Mammary epithelial cell (primary cell): ENCODE results near the gene IGDCC3.

Source experiments
- EZH2 ChIP-seq: IDR thresholded peaks from 2 replicates; pipeline ENCODE4 v1.6.1; 2012; ENCODE audit warnings: low read length, inconsistent platforms, borderline replicate concordance
- TF ChIP-seq, protein P1 (sequence below), 2 donors: IDR thresholded peaks in 1 of 2; conservative IDR thresholded peaks in 1 of 2; 2 replicates each; pipeline ENCODE4 v1.5.1; 2011 to 2012; ENCODE audit warnings: inconsistent platforms in 2 of 2, low read length in 2 of 2, mild to moderate bottlenecking in 2 of 2, control low read depth in 1 of 2, low read depth in 1 of 2; ENCODE audit not compliant: insufficient read depth in 1 of 2; ENCODE audit errors: extremely low read depth in 1 of 2

- TF ChIP-seq, protein P1, sequence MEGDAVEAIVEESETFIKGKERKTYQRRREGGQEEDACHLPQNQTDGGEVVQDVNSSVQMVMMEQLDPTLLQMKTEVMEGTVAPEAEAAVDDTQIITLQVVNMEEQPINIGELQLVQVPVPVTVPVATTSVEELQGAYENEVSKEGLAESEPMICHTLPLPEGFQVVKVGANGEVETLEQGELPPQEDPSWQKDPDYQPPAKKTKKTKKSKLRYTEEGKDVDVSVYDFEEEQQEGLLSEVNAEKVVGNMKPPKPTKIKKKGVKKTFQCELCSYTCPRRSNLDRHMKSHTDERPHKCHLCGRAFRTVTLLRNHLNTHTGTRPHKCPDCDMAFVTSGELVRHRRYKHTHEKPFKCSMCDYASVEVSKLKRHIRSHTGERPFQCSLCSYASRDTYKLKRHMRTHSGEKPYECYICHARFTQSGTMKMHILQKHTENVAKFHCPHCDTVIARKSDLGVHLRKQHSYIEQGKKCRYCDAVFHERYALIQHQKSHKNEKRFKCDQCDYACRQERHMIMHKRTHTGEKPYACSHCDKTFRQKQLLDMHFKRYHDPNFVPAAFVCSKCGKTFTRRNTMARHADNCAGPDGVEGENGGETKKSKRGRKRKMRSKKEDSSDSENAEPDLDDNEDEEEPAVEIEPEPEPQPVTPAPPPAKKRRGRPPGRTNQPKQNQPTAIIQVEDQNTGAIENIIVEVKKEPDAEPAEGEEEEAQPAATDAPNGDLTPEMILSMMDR (conservative IDR thresholded peaks at IDR 0.05 in 1 of 2, IDR thresholded peaks at IDR 0.05 in 1 of 2; ENCODE audit: extremely low read depth in 1 of 2, insufficient read depth in 1 of 2, low read depth in 1 of 2, low read length in 2 of 2) = no peak
- TF ChIP-seq EZH2 = no peak
These were observed 9.1 kb upstream of the IGDCC3 start for GRCh38 chr15:65386886-65387285.
